Mammary epithelial cell (primary cell): ENCODE data around the gene PPP1R37.

Source experiments
- CTCF ChIP-seq, 2 donors: IDR thresholded peaks in 1 of 2; conservative IDR thresholded peaks in 1 of 2; 2 replicates each; pipeline ENCODE4 v1.5.1; 2011 to 2012; ENCODE audit warnings: inconsistent platforms in 2 of 2, low read length in 2 of 2, mild to moderate bottlenecking in 2 of 2, control low read depth in 1 of 2, low read depth in 1 of 2; ENCODE audit not compliant: insufficient read depth in 1 of 2; ENCODE audit errors: extremely low read depth in 1 of 2
- EZH2 ChIP-seq: IDR thresholded peaks from 2 replicates; pipeline ENCODE4 v1.6.1; 2012; ENCODE audit warnings: low read length, inconsistent platforms, borderline replicate concordance

DNA sequence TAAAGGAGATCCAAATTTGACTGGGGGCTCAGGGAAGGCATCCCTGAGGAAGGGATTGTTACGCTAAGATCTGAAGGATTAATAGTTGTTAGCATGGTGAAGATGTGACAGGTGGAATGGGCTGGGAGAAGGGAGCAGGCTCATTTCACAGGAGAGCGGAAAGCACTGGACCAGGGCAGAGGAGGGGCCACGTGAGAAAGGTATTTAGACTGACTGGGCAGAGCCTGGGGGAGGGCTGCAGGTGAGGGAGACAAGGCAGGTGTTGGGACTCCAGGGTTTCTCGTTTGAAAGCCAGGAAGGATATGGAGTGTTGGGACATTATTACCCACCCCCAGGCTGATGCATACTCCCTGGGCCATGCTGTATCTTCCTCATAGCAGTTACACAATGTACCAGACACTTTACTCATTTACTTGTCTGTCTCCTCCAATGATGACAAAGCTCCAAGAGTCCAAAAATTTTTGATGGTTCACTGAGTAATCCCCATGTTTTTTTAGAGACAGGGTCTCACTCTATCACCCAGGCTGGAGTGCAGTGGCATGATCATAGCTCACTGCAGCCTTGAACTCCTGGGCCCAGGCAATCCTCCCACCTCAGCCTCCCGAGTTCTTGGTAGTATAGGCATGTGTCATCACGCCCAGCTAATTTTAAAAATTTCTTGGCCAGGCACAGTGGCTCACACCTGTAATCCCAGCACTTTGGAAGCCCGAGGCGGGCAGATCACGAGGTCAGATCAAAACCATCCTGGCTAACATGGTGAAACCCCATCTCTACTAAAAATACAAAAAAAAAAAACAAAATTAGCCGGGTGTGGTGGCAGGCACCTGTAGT is 82.8 kb downstream of the PPP1R37 start:
- TF ChIP-seq CTCF (conservative IDR thresholded peaks at IDR 0.05 in 1 of 2, IDR thresholded peaks at IDR 0.05 in 1 of 2; ENCODE audit: extremely low read depth in 1 of 2, insufficient read depth in 1 of 2, low read depth in 1 of 2, low read length in 2 of 2) (no peak), EZH2 (no peak)
